ENCODE results near the gene CEACAM8.
"Not testable (repeated sequence)": the region's sequence is repeated elsewhere in the genome, so short reads cannot be mapped to it uniquely, and the experiment has no call there.

CEACAM8 gene

DNA sequence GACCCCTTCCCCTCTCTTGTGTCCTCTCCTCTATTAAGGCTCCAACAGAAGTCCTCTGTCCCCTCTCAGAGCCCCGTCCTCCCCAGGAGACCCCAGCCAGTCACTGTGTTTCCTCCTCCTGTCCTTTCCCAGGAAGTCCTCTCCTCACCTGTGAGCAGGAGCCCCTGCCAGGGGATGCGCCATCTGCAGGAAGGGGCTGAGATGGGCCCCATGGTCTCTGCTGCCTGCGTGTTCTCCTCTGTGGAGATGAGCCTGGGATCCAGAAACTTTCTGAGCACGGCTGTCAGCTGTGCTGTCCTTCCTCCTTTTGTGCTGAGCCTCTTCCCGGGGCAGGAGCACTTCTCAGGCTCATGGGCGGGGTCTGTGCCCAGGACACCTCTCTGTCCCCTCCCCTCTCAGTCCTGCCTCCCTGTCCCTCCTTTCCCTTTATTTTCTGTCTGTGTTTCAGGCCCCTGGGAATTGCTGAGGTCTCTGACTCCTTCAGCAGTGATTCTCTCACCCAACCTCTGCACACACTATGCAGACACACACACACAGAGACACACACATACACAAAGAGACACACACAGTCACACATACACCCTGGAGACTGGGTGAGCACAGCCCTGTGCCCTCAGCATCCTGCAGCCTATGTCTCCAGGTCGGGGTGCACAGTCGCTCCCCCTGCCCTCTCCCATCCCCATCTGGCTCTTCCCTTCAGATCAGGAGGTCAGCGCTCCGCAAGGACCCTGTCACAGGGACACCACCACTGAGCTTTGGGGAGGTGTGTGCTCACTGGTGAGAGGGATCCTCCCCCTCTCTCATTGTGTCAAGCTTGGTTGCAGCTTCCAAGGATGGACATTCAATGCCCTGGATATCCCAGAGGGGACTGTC lies at the start of gene CEACAM8:
Gene CEACAM8 (minus strand): TSS at position 308 of the 873 bp plus-strand sequence. CDS start 96 bp downstream, at position 212.
- H3K9me3 ChIP-seq (ENCODE audit: low read length), result no peaks in the 10 kb centered on the region
- no peaks in the 10 kb centered on the region for H3K4me1 ChIP-seq (ENCODE audit: insufficient read depth, low read length)

DNA sequence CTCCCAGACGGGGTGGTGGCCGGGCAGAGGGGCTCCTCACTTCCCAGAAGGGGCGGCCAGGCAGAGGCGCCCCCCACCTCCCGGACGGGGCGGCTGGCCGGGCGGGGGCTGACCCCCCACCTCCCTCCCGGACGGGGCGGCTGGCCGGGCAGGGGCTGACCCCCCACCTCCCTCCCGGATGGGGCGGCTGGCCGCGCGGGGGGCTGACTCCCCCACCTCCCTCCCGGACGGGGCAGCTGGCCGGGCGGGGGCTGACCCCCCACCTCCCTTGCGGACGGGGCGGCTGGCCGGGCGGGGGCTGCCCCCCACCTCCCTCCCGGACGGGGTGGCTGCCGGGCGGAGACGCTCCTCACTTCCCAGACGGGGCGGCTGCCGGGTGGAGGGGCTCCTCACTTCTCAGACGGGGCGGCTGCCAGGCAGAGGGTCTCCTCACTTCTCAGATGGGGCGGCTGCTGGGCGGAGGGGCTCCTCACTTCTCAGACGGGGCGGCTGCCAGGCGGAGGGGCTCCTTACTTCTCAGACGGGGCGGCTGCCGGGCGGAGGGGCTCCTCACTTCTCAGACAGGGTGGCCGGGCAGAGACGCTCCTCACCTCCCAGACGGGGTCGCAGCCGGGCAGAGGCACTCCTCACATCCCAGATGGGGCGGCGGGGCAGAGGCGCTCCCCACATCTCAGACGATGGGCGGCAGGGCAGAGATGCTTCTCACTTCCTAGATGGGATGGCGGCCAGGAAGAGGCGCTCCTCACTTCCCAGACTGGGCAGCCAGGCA lies 44.8 kb upstream of the CEACAM8 start:
- H3K27ac ChIP-seq (ENCODE audit: low read depth, low read length); H3K36me3 ChIP-seq (ENCODE audit: insufficient read depth, low read length); H3K27me3 ChIP-seq (ENCODE audit: control insufficient read depth in 1 of 2, insufficient read depth in 2 of 2, low read length in 2 of 2); H3K9me3 ChIP-seq (ENCODE audit: low read length); H3K9ac ChIP-seq (ENCODE audit: low read length); H3K4me3 ChIP-seq (ENCODE audit: low read depth in 1 of 2, low read length in 2 of 2); H3K4me1 ChIP-seq (ENCODE audit: insufficient read depth, low read length): not testable (repeated sequence)

More for the DNA sequence above, at the start of gene CEACAM8:
- Histone ChIP-seq H3K27me3 (ENCODE audit: control insufficient read depth in 1 of 2, insufficient read depth in 2 of 2, low read length in 2 of 2) (peaks cover 0 to 8% of the 10 kb centered on the region in 2 donors), H3K36me3 (ENCODE audit: insufficient read depth, low read length) (no peaks in the 10 kb centered on the region), H3K9ac (ENCODE audit: low read length) (no peak within 1 kb of the TSS), H3K4me3 (ENCODE audit: low read depth in 1 of 2, low read length in 2 of 2) (no peak within 1 kb of the TSS), H3K27ac (ENCODE audit: low read depth, low read length) (no peak within 1 kb of the TSS)

DNA sequence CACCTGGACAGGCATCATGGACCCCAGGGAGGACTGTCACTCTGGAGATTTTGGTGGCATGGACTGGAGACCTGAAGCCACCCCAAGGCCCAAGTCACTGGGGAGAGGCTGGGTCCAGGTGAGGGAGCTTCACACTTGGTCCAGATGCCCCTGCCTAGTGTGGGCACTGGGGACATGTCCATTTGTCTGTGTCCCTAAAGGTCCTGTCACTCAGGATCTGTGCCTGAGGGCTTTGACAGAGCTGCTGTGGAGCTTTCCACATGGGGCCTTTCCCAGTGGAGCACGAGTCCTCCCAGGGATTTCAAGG lies 40.5 kb upstream of the CEACAM8 start:
- H3K4me3 ChIP-seq (ENCODE audit: low read depth in 1 of 2, low read length in 2 of 2), result no peak overlapping the region
- H3K4me1 ChIP-seq (ENCODE audit: insufficient read depth, low read length), result no peaks in the 10 kb centered on the region
- no peak overlapping the region for H3K9ac ChIP-seq (ENCODE audit: low read length)
- no peak overlapping the region for H3K27ac ChIP-seq (ENCODE audit: low read depth, low read length)
- H3K36me3 ChIP-seq (ENCODE audit: insufficient read depth, low read length), result no peaks in the 10 kb centered on the region
- no peaks in the 10 kb centered on the region for H3K27me3 ChIP-seq (ENCODE audit: control insufficient read depth in 1 of 2, insufficient read depth in 2 of 2, low read length in 2 of 2)
- no peaks in the 10 kb centered on the region for H3K9me3 ChIP-seq (ENCODE audit: low read length)

DNA sequence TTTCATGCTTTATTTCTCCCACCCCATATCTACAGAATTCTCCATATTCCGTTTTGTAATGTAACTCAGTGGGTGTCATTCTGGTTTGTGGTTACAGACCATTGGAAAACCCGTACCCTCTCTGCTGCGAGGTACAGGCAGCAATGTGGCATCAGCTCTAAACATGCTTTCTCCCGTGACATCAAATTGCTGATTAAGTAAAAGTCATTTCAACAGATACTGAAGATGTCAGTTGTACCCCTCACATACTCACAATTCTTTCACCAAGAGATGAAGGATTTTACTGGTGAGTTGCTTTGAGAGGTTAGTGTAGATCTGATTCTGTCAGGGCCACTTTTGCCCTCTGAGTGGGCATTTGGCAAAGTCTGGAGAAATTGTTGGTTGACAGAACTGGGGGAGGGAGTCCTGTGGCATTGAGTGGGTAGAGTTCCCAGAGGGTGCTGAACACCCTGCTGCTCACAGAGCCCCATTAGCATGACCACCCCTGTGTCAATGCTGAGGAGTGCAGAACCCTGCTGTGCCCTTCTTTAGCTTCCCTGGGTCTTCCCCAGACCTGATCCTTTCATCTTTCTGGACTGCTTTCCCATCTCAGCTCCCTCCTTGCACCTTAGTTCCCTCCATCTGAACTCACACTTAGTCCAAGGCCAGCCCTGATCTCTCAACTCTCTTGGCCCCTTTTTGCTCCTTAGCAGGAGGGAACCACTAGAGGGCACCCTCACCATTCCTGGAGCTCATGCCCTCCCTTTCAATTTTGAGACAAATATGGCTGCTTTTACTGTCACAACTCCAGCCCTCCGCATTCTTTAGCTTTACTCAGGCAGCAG lies 39.9 kb upstream of the CEACAM8 start:
- Histone ChIP-seq H3K27me3 (ENCODE audit: control insufficient read depth in 1 of 2, insufficient read depth in 2 of 2, low read length in 2 of 2) (no peaks in the 10 kb centered on the region), H3K4me1 (ENCODE audit: insufficient read depth, low read length) (no peaks in the 10 kb centered on the region), H3K9me3 (ENCODE audit: low read length) (no peaks in the 10 kb centered on the region), H3K36me3 (ENCODE audit: insufficient read depth, low read length) (no peaks in the 10 kb centered on the region), H3K9ac (ENCODE audit: low read length) (no peak overlapping the region), H3K4me3 (ENCODE audit: low read depth in 1 of 2, low read length in 2 of 2) (no peak overlapping the region), H3K27ac (ENCODE audit: low read depth, low read length) (no peak overlapping the region)

DNA sequence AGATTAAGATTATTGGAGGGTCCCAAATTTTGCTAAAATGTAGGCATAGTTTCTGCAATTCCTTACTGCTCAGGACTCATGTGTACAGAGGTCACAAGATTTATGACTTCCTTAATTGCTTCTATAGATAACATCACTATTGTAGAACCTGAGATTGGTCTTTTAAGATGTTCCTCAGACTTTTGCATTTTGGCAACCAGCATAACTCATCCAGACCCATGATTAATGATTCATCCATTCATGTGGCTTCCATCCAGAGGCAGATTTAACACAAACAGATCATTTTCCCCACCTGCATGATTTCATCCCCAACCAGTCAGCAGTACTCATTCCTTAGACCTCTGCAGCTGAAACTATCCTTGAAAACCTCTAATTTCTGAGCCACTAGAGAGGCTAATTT lies 34.5 kb upstream of the CEACAM8 start:
- no peaks in the 10 kb centered on the region for H3K36me3 ChIP-seq (ENCODE audit: insufficient read depth, low read length)
- no peak overlapping the region for H3K4me3 ChIP-seq (ENCODE audit: low read depth in 1 of 2, low read length in 2 of 2)
- H3K9ac ChIP-seq (ENCODE audit: low read length), result no peak overlapping the region
- no peaks in the 10 kb centered on the region for H3K9me3 ChIP-seq (ENCODE audit: low read length)
- no peak overlapping the region for H3K27ac ChIP-seq (ENCODE audit: low read depth, low read length)
- H3K27me3 ChIP-seq (ENCODE audit: control insufficient read depth in 1 of 2, insufficient read depth in 2 of 2, low read length in 2 of 2), result no peaks in the 10 kb centered on the region
- no peaks in the 10 kb centered on the region for H3K4me1 ChIP-seq (ENCODE audit: insufficient read depth, low read length)

DNA sequence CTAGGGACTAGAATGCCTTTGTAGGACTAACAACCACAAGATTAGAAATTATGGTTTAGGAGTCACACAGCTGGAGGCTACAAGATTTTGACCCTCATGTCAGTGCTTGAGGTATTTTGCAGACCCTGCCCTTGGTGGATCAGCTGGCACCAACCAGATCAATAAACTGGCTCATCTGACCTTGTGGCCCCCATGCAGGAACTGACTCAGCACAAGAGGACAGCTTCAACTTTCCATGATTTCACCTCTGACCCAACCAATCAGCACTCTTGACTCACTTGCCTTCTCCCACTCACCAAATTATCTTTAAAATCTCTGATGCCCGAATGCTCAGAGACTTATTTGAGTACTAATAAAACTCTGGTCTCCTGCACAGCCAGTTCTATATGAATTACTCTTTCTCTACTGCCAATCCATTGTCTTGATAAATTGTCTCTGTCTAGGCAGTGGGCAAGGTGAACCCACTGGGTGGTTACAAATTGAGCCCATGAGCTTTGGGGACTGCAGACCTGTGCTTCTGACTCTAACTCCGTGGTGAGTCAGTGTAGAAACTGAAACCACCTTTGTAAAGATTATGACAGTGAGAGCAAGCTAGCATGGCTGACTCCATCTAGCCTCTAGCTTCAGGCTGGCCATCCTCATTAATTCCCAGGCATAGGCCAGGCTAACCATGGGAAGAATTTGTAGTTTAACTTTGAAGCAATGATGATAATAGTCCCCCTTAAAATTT lies 33.9 kb upstream of the CEACAM8 start:
- H3K27me3 ChIP-seq (ENCODE audit: control insufficient read depth in 1 of 2, insufficient read depth in 2 of 2, low read length in 2 of 2), result no peaks in the 10 kb centered on the region
- H3K9ac ChIP-seq (ENCODE audit: low read length), result no peak overlapping the region
- no peak overlapping the region for H3K27ac ChIP-seq (ENCODE audit: low read depth, low read length)
- no peak overlapping the region for H3K4me3 ChIP-seq (ENCODE audit: low read depth in 1 of 2, low read length in 2 of 2)
- H3K4me1 ChIP-seq (ENCODE audit: insufficient read depth, low read length), result no peaks in the 10 kb centered on the region
- no peaks in the 10 kb centered on the region for H3K9me3 ChIP-seq (ENCODE audit: low read length)
- H3K36me3 ChIP-seq (ENCODE audit: insufficient read depth, low read length), result no peaks in the 10 kb centered on the region

DNA sequence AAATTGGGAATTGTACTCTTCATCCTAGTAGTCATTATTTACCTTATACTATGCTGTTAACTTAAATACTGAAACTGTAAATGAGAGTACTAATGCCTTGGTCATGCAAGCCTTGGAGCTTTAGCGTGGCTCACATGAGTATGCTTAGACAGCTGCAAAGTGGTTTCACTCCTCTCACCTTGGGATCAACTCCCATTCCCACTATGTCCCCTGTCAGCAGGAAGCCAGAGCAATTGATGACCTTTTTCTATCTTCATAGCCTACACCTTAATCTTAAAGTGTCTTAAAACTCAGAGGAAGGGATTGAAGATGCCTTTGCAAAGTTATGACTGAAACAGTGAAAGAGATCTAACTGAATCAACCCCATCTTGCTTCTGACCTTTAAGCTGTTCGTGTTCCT lies 33.2 kb upstream of the CEACAM8 start:
- no peaks in the 10 kb centered on the region for H3K4me1 ChIP-seq (ENCODE audit: insufficient read depth, low read length)
- H3K36me3 ChIP-seq (ENCODE audit: insufficient read depth, low read length), result no peaks in the 10 kb centered on the region
- H3K9me3 ChIP-seq (ENCODE audit: low read length), result no peaks in the 10 kb centered on the region
- no peak overlapping the region for H3K9ac ChIP-seq (ENCODE audit: low read length)
- no peak overlapping the region for H3K27ac ChIP-seq (ENCODE audit: low read depth, low read length)
- H3K4me3 ChIP-seq (ENCODE audit: low read depth in 1 of 2, low read length in 2 of 2), result no peak overlapping the region
- H3K27me3 ChIP-seq (ENCODE audit: control insufficient read depth in 1 of 2, insufficient read depth in 2 of 2, low read length in 2 of 2), result no peaks in the 10 kb centered on the region

DNA sequence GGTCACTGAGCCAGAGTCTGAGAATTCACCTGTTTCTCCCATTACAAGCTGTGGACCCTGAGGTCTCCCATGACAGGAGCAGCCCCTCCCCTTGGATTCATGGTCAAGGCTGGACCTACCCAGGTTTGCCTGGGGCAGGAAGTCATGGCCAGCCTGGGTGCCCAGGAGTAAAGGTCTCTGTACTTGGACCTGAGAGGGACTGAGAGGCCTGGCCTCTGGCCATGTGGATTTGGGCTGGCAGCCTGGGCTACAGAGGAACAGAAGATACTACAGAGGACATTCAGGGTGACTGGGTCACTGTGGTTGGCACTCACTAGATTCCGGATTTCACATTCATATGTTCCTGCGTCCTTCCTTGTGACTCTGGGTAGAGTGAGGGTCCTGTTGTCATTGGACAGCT lies 31.5 kb upstream of the CEACAM8 start:
- Histone ChIP-seq H3K9ac (ENCODE audit: low read length) (no peak overlapping the region), H3K36me3 (ENCODE audit: insufficient read depth, low read length) (no peaks in the 10 kb centered on the region), H3K4me1 (ENCODE audit: insufficient read depth, low read length) (no peaks in the 10 kb centered on the region), H3K4me3 (ENCODE audit: low read depth in 1 of 2, low read length in 2 of 2) (no peak overlapping the region), H3K9me3 (ENCODE audit: low read length) (no peaks in the 10 kb centered on the region), H3K27me3 (ENCODE audit: control insufficient read depth in 1 of 2, insufficient read depth in 2 of 2, low read length in 2 of 2) (peaks cover 0 to 4% of the 10 kb centered on the region in 2 donors), H3K27ac (ENCODE audit: low read depth, low read length) (no peak overlapping the region)

DNA sequence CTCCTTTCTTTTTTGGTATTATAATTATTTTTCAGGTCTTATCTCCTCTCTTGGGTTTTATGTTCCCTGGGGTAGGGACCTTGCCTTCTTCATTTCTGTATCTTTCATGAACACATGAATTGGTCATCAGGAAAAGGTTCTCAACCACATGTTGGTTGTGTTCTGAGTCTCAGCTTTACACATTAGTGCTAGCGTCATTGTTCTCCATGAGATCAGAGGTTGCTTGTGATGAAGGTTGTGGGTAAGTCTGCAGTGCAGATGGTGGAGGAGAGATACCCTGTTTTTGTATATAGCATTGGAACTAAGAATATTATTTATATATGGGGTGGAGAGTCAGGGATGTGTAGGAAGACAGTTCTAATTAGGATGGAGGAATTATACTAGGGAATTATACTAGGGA lies 24.5 kb upstream of the CEACAM8 start:
- no peaks in the 10 kb centered on the region for H3K9me3 ChIP-seq (ENCODE audit: low read length)
- H3K4me3 ChIP-seq (ENCODE audit: low read depth in 1 of 2, low read length in 2 of 2), result no peak overlapping the region
- H3K36me3 ChIP-seq (ENCODE audit: insufficient read depth, low read length), result no peaks in the 10 kb centered on the region
- H3K27ac ChIP-seq (ENCODE audit: low read depth, low read length), result no peak overlapping the region
- no peak overlapping the region for H3K9ac ChIP-seq (ENCODE audit: low read length)
- H3K27me3 ChIP-seq (ENCODE audit: control insufficient read depth in 1 of 2, insufficient read depth in 2 of 2, low read length in 2 of 2), result peaks cover 0 to 4% of the 10 kb centered on the region in 2 donors
- no peaks in the 10 kb centered on the region for H3K4me1 ChIP-seq (ENCODE audit: insufficient read depth, low read length)

DNA sequence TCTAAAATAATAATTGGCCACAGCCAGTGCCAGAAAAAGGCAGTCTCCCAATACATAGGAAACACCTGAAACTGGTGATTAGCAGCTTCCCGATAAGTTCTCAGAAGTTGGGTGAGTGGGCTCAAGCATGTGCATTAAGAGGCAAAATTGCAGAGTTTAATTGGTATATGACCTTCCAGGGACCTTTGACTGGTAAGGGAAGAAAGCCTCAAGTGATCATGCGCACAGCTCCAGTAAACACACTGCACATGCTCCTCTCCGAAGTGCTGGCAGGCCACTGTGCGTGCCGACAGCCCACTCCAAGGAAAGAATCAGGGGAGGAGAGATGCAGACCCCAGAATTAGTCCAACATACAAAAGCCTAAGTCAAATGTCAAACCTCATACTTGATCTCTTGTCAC lies 18.9 kb upstream of the CEACAM8 start:
- H3K9ac ChIP-seq (ENCODE audit: low read length), result no peak overlapping the region
- H3K9me3 ChIP-seq (ENCODE audit: low read length), result no peaks in the 10 kb centered on the region
- no peak overlapping the region for H3K4me3 ChIP-seq (ENCODE audit: low read depth in 1 of 2, low read length in 2 of 2)
- H3K4me1 ChIP-seq (ENCODE audit: insufficient read depth, low read length), result no peaks in the 10 kb centered on the region
- no peak overlapping the region for H3K27ac ChIP-seq (ENCODE audit: low read depth, low read length)
- no peaks in the 10 kb centered on the region for H3K27me3 ChIP-seq (ENCODE audit: control insufficient read depth in 1 of 2, insufficient read depth in 2 of 2, low read length in 2 of 2)
- H3K36me3 ChIP-seq (ENCODE audit: insufficient read depth, low read length), result no peaks in the 10 kb centered on the region

DNA sequence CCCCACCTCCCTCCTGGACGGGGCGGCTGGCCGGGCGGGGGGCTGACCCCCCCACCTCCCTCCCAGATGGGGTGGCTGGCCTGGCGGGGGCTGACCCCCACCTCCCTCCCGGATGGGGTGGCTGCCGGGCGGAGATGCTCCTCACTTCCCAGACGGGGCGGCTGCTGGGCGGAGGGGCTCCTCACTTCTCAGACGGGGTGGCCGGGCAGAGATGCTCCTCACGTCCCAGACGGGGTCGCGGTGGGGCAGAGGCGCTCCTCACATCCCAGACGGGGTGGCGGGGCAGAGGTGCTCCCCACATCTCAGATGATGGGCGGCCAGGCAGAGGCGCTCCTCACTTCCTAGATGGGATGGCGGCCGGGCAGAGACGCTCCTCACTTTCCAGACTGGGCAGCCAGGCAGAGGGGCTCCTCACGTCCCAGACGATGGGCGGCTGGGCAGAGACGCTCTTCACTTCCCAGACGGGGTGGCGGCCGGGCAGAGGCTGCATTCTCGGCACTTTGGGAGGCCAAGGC lies 15.7 kb upstream of the CEACAM8 start:
- H3K36me3 ChIP-seq (ENCODE audit: insufficient read depth, low read length); H3K27ac ChIP-seq (ENCODE audit: low read depth, low read length); H3K4me1 ChIP-seq (ENCODE audit: insufficient read depth, low read length); H3K27me3 ChIP-seq (ENCODE audit: control insufficient read depth in 1 of 2, insufficient read depth in 2 of 2, low read length in 2 of 2); H3K9ac ChIP-seq (ENCODE audit: low read length); H3K4me3 ChIP-seq (ENCODE audit: low read depth in 1 of 2, low read length in 2 of 2); H3K9me3 ChIP-seq (ENCODE audit: low read length): not testable (repeated sequence)

Measured in muscle layer of colon (tissue), 2 donors.